Stromal cell of bone marrow (primary cell): ENCODE measurements around the gene TMEM184B.
A peak's percentile ranks its signal among the peaks of the same experiment; 100 is the strongest.
"Not testable (repeated sequence)": the region's sequence is repeated elsewhere in the genome, so short reads cannot be mapped to it uniquely, and the experiment has no call there.

Source experiments
- DNase-seq: peaks from one replicate; pipeline ENCODE4 v3.0.0-alpha.2; 2012; ENCODE audit warnings: low read depth

TMEM184B gene

DNA sequence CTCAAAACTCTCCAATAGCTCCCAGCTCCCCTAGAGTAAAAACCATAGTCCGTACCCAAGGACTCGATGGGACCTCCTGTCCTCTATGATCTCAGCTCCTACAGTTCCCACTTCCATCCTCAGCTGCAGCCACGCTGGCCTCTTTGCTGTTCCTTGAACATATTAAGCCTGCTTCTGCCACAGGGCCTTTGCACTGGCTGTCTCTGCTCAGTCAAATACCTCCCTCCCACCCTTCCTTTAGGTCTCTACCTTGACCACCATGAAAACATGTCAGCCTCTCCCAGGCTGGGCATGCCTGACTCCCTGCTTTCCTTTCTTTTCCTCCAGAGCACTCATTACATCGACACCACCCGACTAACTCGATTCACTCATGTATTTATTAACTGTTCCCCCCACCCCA, 24.5 kb downstream of the TMEM184B start:
- no peak for DNase-seq

- no peak for DNase-seq
These were observed 25.1 kb downstream of the TMEM184B start for GRCh38 chr22:38247713-38248112.

DNA sequence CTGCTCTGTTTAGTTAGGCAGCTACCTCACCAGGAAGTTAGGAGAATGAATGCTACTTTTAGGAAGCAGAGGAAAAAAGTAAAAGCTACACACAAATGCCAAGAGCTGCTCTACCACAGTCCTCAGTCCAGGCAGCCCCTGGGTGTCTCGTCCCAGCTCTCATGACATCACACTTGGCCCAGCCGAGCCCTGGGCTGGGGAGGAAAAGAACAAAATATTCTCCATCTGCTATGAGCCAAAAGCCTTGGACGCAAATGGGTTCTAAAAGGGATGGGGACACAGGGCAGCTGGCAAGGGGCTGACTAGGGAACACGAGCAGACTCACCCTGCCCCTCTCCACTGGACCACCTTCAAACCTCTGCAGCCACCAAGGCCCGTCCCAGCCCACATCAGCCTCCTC, 26.1 kb downstream of the TMEM184B start:
- DNase-seq, result no peak

GRCh38 chr22:38246046-38246658, 26.7 kb downstream of the TMEM184B start:
- no peak for DNase-seq

GRCh38 chr22:38244106-38244505, 28.7 kb downstream of the TMEM184B start:
- no peak for DNase-seq

- DNase-seq, result no peak
These were observed 29.6 kb downstream of the TMEM184B start for GRCh38 chr22:38243007-38243765.

GRCh38 chr22:38240734-38241252, 32.0 kb downstream of the TMEM184B start:
- peak; percentile 63 for DNase-seq

DNA sequence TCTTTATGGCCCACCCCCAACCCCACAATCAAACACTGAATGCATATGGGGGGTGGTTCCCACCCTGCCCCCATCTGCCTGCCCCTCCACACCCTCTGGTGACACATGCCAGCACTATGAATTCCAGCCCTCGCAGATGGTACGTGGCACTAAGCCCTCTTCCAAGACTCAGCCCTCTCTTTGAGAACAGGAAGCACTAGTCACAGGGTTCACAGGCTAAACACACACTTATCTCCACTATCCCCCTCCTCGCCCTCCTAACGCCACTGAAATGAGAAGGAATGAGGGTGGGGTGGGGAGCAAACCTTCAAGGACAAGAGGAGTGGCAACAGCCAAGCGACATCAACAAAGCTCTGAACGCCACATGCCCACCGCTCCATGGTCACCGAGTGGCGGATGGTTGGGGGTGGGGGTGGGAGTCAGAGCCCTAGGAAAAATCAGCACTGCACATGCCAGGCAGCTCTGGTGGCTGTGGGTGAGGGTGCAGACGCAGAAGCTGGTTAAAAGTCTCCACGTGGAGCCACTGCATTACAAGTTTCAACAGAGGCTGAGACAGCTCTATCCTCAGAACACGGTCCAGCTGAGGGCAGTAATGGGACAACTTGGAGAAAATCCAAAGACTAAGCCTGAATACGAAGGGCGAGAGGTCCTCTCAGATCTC, 33.6 kb downstream of the TMEM184B start:
- peak; percentile 80 for DNase-seq

GRCh38 chr22:38238519-38239071, 34.2 kb downstream of the TMEM184B start:
- no peak for DNase-seq

DNA sequence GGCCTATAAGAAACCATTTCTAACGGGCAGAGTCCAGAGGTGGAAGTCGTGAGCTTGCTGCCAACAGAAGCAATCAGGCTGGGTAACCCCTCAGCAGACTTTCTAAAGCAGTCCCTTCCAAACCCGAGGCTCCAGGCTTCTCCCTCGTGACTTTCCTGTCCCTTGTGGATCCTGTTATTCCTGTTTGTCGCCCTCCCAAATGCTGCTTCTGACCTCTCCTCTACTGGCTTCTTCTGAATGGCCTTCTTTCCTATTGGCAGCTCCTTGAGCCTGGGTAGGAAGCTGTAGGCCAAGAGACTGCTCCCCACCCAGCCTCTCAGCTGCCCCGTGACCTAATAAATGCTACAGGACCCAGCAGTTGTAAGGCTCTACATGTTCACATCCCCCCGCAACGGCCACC, 36.0 kb downstream of the TMEM184B start:
- no peak for DNase-seq

GRCh38 chr22:38235240-38235850, 37.5 kb downstream of the TMEM184B start:
- no peak for DNase-seq

DNA sequence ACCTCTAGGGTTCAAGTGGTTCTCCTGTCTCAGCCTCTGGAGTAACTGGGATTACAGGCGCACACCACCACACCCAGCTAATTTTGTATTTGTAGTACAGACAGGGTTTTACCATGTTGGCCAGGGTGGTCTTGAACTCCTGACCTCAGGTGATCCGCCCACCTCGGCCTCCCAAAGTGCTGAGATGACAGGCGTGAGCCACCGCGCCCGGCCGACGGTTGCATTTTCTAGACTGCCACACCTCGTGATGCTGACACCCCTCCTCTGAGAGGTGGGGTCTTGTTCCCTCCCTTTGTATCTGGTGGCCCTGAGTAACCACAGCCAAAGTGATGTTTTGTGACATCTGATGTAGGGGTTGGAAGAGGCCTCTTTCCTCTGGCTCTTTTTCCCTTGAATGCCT, 39.0 kb downstream of the TMEM184B start:
- not testable (repeated sequence) for DNase-seq

GRCh38 chr22:38233427-38233826, 39.4 kb downstream of the TMEM184B start:
- DNase-seq, result peak; percentile 25

DNA sequence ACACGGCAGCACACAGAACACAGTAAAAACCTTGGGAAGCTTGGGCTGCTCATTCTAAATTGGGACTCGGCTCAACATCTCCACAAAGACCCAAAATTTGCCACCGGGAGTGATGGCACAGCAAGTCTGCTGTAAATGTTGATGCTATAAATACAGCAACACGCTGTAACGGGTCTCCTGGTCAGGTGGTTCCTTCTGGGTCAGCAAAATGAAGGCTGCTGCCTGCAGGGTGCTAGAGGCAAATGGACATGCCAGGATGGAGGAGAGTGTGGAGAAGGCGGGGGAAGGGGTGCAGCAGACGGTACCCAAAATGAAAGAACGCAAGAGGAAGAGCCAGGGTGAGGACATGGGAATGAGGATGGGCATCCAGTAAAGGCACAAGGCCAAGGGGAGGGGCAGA, 40.6 kb downstream of the TMEM184B start:
- DNase-seq, result no peak

GRCh38 chr22:38230916-38231315, 41.9 kb downstream of the TMEM184B start:
- DNase-seq, result no peak

DNA sequence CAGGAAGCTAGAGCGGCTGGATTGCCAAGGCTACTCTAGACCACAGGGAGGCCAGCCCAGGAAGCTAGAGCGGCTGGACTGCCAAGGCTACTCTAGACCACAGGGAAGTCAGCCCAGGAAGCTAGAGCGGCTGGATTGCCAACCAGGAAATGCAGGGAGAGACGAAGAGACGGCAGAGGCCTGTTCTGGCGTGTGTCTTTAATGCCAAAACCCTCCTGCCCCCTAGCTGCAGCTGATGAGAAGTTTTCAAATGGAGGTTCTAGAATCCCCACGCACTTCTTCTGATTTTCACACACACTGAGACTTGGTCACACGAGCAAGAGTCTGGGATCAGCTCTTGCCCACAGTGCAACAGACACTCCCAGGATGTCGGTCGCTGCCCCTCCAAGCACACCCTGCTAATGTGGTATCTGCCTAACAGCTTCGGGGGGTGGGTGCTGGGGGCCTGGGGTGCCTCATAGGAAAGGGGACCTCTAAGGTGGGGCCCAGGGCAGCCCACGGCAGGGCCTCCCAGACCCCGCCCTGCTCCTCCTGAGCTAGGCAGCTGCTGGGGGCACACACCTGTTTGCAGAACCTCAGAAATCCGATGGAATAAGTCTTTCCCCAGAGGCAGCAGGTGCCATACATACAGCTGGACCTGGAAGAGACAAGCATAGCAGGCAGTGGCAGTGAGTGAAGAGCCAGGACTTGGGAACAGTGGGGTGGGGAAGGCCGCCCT, 42.5 kb downstream of the TMEM184B start:
- no peak for DNase-seq

- peak; percentile 48 for DNase-seq
These were observed 43.7 kb downstream of the TMEM184B start for GRCh38 chr22:38228873-38229740.

DNA sequence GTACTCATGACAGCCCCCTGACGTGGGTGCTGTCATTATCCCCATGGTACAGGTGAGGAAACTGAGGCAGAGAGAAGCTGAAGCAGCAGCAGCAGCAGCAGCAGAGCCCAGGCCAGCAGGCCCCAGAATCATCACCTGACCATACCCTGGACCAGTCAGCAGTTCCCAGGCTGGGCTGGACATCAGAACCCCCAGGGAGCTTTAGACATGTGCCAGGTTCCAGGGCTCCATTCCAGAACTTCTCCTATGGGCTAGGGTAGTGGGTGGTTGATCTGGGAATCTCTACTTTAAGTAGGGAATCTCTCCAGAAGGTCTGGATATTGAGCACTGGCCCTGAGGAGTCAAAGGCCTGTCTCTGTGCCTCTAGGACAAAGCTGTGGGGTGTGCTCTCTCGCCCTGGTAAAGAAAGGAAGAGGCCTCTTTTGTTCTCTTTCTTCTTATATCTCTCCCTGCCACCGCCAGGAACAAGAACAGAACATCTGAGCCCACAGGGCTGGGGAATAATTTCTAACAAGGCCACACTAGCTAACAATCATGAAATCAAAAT, 44.4 kb downstream of the TMEM184B start:
- DNase-seq, result no peak

DNA sequence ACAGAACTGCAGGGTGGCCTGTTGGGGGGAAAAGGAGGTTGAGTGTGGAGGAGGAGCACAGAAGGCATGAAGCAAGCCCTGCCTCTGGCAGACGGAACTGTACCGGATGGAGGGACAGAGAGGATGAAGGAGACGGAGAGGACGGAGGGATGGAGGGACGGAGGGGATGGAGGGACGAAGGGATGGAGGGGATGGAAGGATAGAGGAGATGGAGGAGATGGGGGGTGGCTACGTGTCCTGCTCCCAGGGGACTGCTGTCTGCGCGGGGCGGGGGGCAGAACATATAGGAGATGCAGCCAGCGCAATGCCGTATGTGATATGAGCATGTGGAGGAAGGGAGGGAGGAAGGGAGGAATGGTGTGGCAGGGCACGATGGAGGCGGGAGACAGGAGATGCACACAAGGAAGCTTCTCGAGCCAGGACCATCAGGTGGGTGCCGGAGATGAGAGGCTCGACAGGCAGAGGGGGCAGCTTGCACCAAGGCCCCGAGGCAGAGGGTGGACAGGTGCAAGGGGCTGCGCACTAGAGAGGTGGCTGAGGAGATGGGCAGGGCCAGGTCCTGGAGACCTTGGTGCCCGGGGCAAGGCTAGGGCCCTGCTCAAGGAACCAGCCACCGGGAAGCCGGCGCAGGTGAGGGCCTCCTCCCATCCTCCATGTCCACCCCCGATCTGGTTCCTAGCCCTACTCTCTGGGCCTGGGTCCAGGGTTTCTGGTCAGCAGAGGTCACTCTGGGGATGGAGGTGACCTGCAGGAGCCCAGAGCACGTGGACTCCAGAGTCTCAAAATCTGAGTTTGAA, 45.8 kb downstream of the TMEM184B start:
- no peak for DNase-seq
